M059J (cell line): ENCODE data around the gene GNLY. TPM values are rescaled to one million over a fixed set of nuclear protein-coding genes. Genes with fewer than 3 reads are reported as not detected.

Experiments
- DNase-seq: peaks from one replicate; pipeline ENCODE4 v3.0.0-alpha.2; 2012; ENCODE audit warnings: low read depth
- total RNA-seq: library from RNA; depleted of rRNA; stranded (reverse); fragments of >200 nt; shearing (Covaris generic); gene quantifications from 2 replicates; pipeline ENCODE4 v1.2.3, GENCODE V29; 2014; rRNA removed

Gene GNLY
- total RNA-seq, 1 experiment from 2014 or later, result not detected

DNA sequence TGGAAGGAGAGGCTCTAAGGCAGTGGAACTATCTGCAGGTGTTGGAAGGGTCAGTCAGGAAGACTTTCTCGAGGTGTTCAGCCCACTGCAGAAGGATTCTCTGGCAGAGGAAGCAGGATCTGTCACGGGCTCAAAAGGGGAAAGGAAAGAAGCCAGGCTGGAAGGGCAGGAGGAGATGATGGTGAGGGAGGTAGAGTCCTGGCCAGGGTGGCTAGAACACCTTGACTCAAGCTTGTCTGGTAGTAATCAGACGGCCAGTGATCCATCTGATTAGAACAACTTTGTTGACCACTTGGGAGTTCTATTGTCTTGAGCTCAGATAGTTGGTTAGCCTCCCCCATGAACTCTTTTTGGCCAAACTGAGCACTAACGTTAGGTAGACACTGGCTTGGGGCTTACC, 49.9 kb downstream of the GNLY start:
- no peak for DNase-seq

DNA sequence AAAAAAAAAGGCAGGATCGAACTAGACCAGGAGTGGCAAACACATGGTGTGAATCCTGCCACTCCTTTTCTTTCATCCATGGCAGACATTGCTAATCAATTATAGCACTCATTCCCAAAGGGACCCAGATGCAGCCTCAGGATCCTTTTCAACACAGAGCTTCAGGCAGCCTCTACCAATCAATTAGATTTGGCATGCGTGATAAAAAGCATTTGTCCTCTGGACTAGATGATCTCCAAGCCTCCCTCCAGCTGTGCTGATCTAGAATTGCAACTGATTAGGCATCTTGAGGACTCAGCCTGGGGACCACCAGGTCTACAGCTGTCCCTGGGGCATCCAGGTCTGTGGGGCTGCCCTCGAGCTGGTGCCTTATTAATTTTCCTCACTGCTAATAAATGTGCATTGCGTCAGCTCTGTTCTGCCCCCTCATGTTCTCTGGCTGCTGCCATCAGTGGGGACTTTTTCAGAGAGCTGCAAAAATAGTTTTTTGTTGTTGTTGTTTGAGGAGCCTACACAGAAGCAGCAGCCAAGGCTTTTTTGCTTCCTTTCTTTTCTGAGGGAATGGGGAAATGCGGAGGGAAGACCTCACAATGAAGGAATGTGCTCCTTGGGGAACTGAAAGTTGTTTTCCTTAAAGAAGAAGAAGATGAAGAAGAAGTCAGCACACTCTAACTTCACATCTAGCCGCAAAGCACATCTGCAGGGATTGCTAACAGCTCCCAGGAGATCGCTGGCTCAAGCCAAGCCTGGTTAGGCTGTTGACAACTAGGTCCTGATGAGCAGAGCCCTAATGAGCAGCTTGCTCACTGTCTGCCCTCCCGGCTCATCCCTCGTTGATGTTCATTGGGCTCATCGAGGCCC, 50.8 kb downstream of the GNLY start:
- DNase-seq, result no peak

DNA sequence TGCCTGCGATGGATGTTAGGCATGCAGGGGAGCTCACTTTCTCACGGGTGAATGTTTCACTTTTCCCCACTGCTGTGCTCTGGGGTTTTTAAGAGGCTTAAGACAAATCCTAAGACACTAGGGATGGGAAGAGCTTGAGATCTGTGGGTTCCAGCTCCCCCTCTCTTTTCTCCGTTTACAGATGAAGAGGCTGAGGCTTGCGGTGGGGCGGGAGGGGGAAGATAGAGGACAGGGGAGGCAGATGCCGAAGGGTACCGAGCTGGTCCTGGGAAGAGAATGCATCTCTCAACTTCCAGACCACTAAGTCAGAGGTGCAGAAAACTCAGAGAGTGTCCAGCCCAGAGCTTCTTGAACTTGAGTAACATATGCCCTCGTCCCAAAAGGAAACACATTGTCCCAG, 51.5 kb downstream of the GNLY start:
- DNase-seq, result no peak

DNA sequence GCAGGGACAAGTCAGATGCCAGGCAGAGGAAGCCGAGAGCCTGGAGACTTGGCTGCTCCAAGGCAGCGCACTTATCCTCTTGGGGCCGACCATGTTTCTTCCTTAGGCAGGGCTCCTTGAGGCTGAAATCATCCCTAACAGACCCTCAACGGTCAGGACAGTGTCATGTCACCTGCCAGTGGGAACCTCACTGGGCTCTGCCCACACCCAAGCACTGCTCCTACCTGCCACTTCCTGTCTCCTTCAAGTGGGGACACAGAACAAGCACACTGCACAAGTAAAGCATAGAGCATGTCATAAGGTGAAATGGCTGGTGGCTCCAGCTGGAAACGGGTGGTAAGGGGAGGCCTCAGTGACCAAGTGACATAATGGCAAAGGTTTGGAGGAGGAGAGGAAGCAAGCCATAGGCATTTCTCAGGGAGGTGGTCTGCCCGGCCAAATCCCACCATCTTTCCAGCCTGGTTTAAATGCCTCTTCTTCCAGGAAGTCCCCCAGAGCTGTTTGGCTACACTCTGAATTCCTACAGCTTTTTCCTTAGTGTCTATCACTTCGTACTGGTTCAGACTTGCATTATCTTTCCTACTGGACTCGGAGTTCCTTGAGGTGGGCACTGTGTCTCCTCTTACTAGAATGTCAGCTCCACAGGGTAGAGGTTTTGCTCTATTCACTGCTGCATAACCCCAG, 52.3 kb downstream of the GNLY start:
- DNase-seq, result no peak

DNA sequence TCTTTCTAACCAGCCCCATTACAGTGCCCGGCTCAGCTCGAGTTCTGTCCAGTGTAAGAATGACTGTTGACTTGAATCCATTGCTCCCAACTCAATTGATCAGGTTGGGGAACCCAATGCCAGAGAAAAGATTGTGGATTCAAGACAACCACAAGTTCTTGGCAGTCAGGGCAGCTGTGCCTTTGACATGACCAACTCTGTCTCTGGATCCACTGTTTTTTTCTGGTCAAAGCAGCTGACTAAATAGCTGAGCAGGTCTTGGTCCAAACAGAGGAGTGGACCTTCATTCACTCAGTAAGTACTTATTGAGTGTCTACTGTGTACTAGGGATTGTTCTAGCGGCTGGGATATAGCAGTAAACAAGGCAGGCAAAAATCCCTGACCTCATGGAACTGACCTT, 53.3 kb downstream of the GNLY start:
- no peak for DNase-seq

DNA sequence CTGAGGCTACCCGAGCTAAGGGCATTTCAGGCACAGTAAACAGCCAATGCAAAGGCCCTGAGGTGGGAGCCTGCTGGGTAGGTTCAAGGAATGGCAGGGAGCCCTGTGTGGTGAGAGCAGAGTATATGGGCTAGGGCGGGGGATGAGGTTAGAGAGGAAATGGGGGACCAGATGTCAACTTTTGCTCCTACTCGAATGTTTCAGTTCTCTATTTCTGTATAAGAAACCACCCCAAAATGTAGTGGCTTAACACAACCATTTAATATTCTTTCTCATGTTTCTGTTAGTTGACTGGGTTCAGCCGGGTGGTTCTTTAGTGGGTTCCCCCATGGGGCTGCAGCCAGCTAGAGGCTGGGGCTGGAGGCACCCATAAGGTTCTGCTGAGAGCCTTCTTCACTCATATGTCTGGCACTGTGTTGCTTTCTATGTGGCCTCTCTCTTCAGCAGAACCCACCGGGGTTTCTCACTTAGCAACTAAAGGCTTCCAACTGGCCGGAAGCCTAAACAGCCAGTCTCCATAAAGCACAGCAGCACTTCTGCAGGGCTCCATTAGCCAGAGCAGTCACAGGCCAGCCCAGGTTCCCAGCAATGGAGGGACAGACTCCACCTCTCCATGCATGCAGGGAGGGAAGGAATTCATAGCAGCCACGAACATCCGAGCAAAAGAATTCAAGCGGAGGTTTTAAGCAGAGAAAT, 54.0 kb downstream of the GNLY start:
- DNase-seq, result no peak

Other genes with a start within 250 kb of the GNLY start
- gene MAT2A, start 155.2 kb upstream of the GNLY start, total RNA-seq, result 42.2 and 72.4 TPM in 2 replicates
- gene GGCX, start 132.9 kb upstream of the GNLY start, total RNA-seq, result 21.2 and 56.2 TPM in 2 replicates
- 0.27 TPM in 1 of 2 replicates, not detected in the other for gene VAMP8, start 116.8 kb upstream of the GNLY start, total RNA-seq
- gene VAMP5, start 109.9 kb upstream of the GNLY start, total RNA-seq, result 15.1 and 22.3 TPM in 2 replicates
- 332 and 413 TPM in 2 replicates for gene RNF181, start 98.6 kb upstream of the GNLY start, total RNA-seq
- gene TMEM150A, start 91.7 kb upstream of the GNLY start, total RNA-seq, result 2.3 and 3.6 TPM in 2 replicates
- 11.9 and 19.1 TPM in 2 replicates for gene C2orf68, start 82.3 kb upstream of the GNLY start, total RNA-seq
- 102 and 118 TPM in 2 replicates for gene USP39, start 78.2 kb upstream of the GNLY start, total RNA-seq
- not detected in 2 replicates for gene SFTPB, start 26.2 kb upstream of the GNLY start, total RNA-seq
- gene ATOH8, start 59.6 kb downstream of the GNLY start, total RNA-seq, result 21.4 and 43.0 TPM in 2 replicates
- gene ST3GAL5, start 194.6 kb downstream of the GNLY start, total RNA-seq, result 21.2 and 30.7 TPM in 2 replicates